ENCODE measurements around the gene MPP4.

The MPP4 gene

GRCh38 chr2:201698588-201699226 lies at the start of gene MPP4:
TSS of gene MPP4 (minus strand) at chr2:201698644. CDS start at chr2:201693954, 4,690 bp downstream.
- TF ChIP-seq CTCF (IDR thresholded peaks at IDR 0.05; ENCODE audit: insufficient read depth, low read depth, low read length, missing control alignments) = no peak
- H3K4me3 ChIP-seq (ENCODE audit: low read length) = no peak within 1 kb of the TSS
- DNase-seq (ENCODE audit: low read depth) = peak; percentile 15

- DNase-seq (ENCODE audit: low read depth) = no peak
- H3K4me3 ChIP-seq (ENCODE audit: low read length) = no peak overlapping the region
- no peak for TF ChIP-seq CTCF (IDR thresholded peaks at IDR 0.05; ENCODE audit: insufficient read depth, low read depth, low read length, missing control alignments)
Measured at GRCh38 chr2:201746551-201746950, 48.1 kb upstream of the MPP4 start.

- H3K4me3 ChIP-seq (ENCODE audit: low read length) = no peak overlapping the region
- no peak for DNase-seq (ENCODE audit: low read depth)
- no peak for TF ChIP-seq CTCF (IDR thresholded peaks at IDR 0.05; ENCODE audit: insufficient read depth, low read depth, low read length, missing control alignments)
Measured at GRCh38 chr2:201735486-201735885, 37.0 kb upstream of the MPP4 start.

- no peak for TF ChIP-seq CTCF (IDR thresholded peaks at IDR 0.05; ENCODE audit: insufficient read depth, low read depth, low read length, missing control alignments)
- H3K4me3 ChIP-seq (ENCODE audit: low read length) = no peak overlapping the region
- DNase-seq (ENCODE audit: low read depth) = no peak
Measured at GRCh38 chr2:201734111-201734510, 35.7 kb upstream of the MPP4 start.

- no peak for TF ChIP-seq CTCF (IDR thresholded peaks at IDR 0.05; ENCODE audit: insufficient read depth, low read depth, low read length, missing control alignments)
- H3K4me3 ChIP-seq (ENCODE audit: low read length) = no peak overlapping the region
- peak; percentile 62 for DNase-seq (ENCODE audit: low read depth)
Measured at GRCh38 chr2:201733544-201733943, 35.1 kb upstream of the MPP4 start.

- no peak overlapping the region for H3K4me3 ChIP-seq (ENCODE audit: low read length)
- no peak for DNase-seq (ENCODE audit: low read depth)
- no peak for TF ChIP-seq CTCF (IDR thresholded peaks at IDR 0.05; ENCODE audit: insufficient read depth, low read depth, low read length, missing control alignments)
Measured at GRCh38 chr2:201730651-201731285, 32.3 kb upstream of the MPP4 start.

- peak; percentile 13 for TF ChIP-seq CTCF (IDR thresholded peaks at IDR 0.05; ENCODE audit: insufficient read depth, low read depth, low read length, missing control alignments)
- H3K4me3 ChIP-seq (ENCODE audit: low read length) = no peak overlapping the region
Measured at GRCh38 chr2:201715459-201715858, 17.0 kb upstream of the MPP4 start.

More at GRCh38 chr2:201715459-201715858, 17.0 kb upstream of the MPP4 start:
- no peak for DNase-seq (ENCODE audit: low read depth)

Measured in epithelial cell of esophagus (primary cell).